Activated effector memory CD4-positive, alpha-beta T cell treated with anti-CD3 and anti-CD28 coated beads, Interleukin-2, amount 50 U/mL, for 16 hours (primary cell): Measurements from ENCODE around the gene NOP14.
"Not testable (repeated sequence)": the region's sequence is repeated elsewhere in the genome, so short reads cannot be mapped to it uniquely, and the experiment has no call there.

Experiments used
- DNase-seq: peaks from one replicate; pipeline ENCODE4 v3.0.0-alpha.2; 2020

NOP14 gene

GRCh38 chr4:2930135-2930757 lies 33.0 kb downstream of the NOP14 start:
- DNase-seq: peak; percentile 58

- DNase-seq: peak; percentile 47
These were observed 33.7 kb downstream of the NOP14 start for GRCh38 chr4:2929469-2929868.

GRCh38 chr4:2928242-2929176 lies 34.7 kb downstream of the NOP14 start:
- DNase-seq: peak; percentile 57

GRCh38 chr4:2927696-2928075 lies 35.5 kb downstream of the NOP14 start:
- peak; percentile 48 for DNase-seq

- peak; percentile 48 for DNase-seq
These were observed 36.0 kb downstream of the NOP14 start for GRCh38 chr4:2927016-2927695.

GRCh38 chr4:2925931-2926860 lies 37.0 kb downstream of the NOP14 start:
- peak; percentile 60 for DNase-seq

- peak; percentile 33 for DNase-seq
These were observed 37.7 kb downstream of the NOP14 start for GRCh38 chr4:2925496-2925895.

GRCh38 chr4:2924765-2925301 lies 38.4 kb downstream of the NOP14 start:
- DNase-seq: peak; percentile 50

GRCh38 chr4:2924286-2924685 lies 38.9 kb downstream of the NOP14 start:
- peak; percentile 42 for DNase-seq

GRCh38 chr4:2923668-2924173 lies 39.5 kb downstream of the NOP14 start:
- peak; percentile 51 for DNase-seq

GRCh38 chr4:2923141-2923551 lies 40.1 kb downstream of the NOP14 start:
- DNase-seq: peak; percentile 47

- DNase-seq: peak; percentile 58
These were observed 40.6 kb downstream of the NOP14 start for GRCh38 chr4:2922453-2923101.

GRCh38 chr4:2918714-2919113 lies 44.5 kb downstream of the NOP14 start:
- peak; percentile 37 for DNase-seq

- DNase-seq: not testable (repeated sequence)
These were observed 44.9 kb downstream of the NOP14 start for GRCh38 chr4:2918300-2918699.

- DNase-seq: not testable (repeated sequence)
These were observed 46.5 kb downstream of the NOP14 start for GRCh38 chr4:2916696-2917095.

GRCh38 chr4:2915789-2916188 lies 47.4 kb downstream of the NOP14 start:
- peak; percentile 60 for DNase-seq

- DNase-seq: no peak
These were observed 48.7 kb downstream of the NOP14 start for GRCh38 chr4:2914256-2915126.

- DNase-seq: no peak
These were observed 50.0 kb downstream of the NOP14 start for GRCh38 chr4:2913168-2913567.

- DNase-seq: no peak
These were observed 51.3 kb downstream of the NOP14 start for GRCh38 chr4:2911868-2912267.

GRCh38 chr4:2910409-2910808 lies 52.8 kb downstream of the NOP14 start:
- DNase-seq: no peak
